Measurements from ENCODE around the gene ZDHHC12.

DNA sequence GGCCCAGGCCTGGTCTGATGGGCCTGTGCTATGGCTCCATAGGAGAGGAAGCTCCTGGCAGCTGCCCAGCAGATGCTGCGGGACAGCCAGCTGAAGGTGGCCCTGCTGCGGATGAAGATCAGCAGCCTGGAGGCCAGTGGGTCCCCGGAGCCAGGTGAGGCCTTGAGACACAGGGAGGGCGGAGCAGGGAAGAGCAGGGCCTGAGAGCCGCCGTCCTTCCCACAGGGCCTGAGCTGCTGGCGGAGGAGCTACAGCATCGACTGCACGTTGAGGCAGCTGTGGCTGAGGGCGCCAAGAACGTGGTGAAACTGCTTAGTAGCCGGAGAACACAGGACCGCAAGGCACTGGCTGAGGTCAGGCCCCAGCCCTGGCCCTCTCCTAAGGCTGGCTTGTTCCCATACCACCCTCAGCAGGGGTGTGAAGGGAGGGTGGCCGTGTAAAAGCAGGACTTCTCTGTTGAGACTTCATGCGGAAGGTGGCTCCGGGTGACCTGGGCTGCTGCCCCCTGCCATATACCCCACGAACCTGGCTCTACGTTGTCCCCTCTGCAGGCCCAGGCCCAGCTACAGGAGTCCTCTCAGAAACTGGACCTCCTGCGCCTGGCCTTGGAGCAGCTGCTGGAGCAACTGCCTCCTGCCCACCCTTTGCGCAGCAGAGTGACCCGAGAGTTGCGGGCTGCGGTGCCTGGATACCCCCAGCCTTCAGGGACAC is 17.1 kb downstream of the ZDHHC12 start:
- TF ChIP-seq CTCF (IDR thresholded peaks at IDR 0.05) (no peak), POLR2A (IDR thresholded peaks at IDR 0.05) (no peak)

All from heart left ventricle (tissue), 13 donors.